Nucleus accumbens (tissue), 56 donors: ENCODE results near the gene FICD.
"Not testable (repeated sequence)": the region's sequence is repeated elsewhere in the genome, so short reads cannot be mapped to it uniquely, and the experiment has no call there.

ENCODE experiments used
- DNase-seq, 56 donors: peaks; one replicate each; lab custom pipeline; 2025; lab: John Stamatoyannopoulos, UW

FICD gene

DNA sequence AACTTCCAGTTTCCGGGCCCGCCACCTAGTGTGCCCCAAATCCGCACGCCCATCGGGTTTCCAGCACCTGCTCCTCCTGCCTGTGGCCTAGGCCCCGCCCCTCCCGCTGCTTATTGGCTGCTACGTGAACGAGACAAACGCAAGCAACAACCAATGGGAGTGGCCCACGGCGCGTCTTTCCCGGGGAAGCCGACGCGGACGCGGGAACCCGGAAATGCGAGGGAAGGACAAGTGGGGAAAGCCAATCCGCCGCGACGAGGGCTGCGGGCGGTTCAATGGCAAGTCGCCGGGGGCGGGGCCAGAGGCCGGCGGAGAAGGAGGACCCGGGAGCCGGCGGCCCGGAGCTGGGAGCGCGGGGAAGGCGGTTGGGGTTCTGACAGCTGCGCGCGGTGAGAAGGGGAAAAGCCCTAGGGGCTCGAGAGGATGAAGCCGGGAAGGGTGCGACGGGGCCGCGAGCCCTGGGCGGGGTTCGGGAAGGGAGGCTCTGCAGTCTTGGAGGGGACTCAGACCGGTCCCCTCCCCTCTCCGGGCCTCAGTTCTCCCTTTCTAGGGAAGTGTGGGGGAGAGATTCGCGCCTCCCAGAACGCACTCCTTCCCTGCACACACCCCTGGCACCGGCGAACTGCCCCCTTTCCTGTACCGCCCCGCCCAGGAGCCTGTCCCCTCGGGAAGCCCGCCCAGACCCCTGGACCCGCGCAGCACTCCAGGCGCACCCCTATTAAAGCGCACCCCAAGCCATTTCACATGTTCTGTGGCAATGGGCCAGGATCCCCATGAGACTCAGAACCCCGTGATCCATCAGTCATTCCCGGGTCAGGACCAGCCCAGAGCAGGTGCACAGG is at the start of gene FICD:
FICD (plus strand) TSS at position 305 of the 842 bp plus-strand sequence. CDS start 1,696 bp downstream, outside the sequence.
- DNase-seq, result peak; percentile 78 to 100 (median 99)

DNA sequence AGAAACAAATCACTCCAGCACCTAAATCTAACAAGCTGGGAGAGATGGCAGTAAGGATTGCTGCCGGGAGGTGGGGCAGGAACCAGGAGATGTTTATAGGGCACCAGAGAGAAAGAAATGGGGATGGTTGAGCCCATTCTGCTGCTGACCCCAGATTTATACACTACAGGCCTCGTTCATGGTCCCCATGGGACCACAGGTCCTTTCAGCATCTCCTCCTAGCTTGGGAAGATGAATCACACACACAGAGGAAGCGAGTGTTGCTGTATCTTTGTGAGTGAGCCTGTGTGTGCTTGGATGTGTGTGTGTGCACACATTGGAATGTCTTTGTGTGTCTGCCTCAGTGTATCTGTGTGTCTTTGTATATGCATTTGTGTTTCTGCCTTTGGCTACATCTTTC is 49.7 kb upstream of the FICD start:
- DNase-seq, result no peak

DNA sequence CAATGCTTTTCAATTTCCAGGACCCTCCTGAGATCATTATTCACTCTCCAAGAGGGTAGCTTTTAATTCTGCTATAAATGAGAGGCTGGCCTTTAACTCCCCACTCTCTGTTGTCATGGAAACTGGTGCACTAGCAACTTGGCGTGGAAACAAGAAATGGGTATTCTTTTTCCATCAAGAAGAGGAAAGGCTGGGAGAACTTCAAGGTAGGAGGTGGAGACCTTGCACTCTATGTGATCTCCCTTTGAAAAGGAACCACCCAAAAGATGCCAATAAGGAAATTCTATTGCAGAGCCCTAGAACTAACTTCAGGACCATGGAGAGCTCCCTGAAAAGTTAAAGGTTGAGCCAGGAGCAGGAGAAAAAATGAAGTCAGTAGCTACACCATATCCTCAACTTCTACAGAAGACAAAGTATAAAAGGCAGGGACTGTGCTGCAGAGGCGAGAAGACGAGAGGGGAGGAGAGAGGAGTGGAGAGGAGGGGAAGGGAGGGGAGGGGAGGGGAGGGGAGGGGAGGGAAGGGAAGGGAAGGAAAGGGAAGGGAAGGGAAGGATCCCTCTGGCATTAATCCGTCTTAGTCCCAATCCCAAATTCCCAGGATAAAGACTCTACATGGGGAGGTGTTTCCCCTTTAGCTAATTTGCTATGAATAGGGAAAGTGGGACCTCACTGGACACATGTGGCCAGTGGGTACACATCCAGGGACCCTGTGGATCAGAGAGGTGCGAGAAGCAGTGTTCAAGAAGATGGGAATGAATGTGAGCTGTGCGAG is 46.7 kb upstream of the FICD start:
- peak in 1 of 56 donors; percentile 12 for DNase-seq

DNA sequence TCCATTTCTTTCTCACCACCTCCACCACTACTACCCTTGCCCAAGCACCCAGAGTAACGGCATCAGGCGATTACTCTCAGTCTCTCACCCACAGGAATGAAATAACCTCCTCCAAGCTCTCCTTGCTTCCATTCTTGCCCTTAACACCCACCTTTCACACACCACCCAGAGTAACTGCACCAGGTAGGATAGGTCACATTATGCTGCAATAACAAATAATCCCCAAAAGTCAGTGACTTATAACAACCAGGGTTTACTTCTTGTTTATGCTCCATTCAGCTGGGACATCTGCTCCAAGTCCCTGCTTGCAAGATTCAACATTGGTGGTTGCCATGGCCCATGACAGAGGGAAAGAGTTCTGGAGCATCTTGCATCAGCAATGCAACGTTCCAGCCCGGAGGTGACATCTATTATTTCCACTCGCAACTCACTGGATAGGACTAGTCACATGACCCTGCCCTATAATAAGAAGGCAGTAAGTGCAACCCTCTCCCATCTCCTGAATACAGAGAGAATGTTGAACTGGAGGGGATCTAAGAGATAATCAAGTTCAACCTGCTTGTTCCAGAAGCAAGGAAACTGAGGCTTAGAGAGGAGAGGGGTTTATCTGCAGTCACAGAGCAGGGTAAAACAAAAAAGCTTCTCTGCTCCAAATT is 41.5 kb upstream of the FICD start:
- DNase-seq, result no peak

DNA sequence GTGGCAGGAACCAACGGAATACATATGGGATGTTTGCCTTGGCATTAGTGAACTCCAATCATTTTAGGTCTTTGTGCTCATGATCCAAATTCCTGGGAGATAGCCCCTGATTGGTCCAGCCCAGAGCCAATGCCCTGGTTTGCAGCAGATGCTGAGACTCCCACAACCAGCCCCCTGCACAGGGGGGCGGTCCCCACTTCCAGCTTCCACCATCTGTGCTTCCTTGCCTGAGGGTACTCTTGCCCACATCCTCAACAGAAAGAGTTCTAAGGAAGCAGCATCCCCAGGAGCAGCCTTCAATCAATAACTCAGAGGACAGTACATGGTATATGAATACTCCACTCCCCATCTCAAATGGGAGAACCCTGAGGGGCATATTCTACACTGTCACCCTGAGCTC is 39.7 kb upstream of the FICD start:
- no peak for DNase-seq

DNA sequence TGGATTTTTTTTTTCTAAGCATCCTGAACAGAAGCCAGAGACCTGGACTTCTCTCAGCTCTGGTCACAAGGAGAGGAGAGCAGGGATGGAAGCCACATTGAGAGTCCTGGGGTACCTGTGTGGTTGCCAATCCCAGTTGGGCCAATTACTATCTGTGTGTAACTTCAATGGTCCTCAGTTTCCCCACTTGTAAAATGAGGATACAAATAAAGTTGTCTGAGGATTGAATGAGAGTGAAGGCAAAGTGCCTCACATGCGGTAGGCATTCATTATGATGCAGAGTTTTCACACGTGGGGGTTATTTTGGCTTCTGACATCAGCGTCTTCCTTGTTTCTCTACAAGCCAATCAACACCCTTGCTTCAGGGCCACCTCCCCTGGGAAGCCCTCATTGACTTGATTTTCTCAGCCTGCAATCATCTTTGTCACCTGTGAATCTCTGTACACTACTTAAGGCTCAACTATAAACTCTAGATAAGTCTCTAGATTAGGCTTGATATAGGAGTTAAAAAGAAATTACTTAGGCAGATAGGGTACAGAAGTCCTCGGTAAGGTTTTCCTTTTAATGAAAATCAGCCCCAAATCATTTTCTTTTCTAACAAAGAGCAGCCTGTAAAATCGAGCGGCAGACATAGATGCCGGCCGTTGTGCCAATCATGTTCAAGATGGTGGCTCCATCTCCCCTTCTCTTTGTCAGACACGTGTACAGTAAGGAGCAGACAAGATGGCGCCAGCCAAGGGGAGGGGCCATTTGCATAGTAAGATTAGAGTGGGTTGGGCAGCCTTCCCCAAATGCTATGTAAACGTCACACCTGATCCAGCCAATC is 37.8 kb upstream of the FICD start:
- no peak for DNase-seq

DNA sequence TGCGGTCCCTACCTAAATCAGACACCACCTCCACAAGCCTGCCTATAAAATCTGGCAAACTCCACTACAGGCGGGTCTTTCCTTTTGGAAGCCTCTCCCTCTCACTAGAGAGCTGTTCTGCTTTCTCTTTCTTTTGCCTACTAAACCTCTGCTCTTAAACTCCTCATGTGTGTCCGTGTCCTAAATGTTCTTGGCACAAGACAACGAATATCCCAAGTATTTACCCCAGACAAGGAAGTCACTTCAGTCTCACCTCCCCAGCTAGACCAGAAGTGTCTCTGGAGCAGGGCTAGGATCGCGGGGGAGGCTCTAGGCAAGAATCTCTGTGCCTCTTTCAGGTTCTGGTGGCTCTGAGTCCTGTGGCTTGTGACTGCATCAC is 37.2 kb upstream of the FICD start:
- DNase-seq, result no peak

DNA sequence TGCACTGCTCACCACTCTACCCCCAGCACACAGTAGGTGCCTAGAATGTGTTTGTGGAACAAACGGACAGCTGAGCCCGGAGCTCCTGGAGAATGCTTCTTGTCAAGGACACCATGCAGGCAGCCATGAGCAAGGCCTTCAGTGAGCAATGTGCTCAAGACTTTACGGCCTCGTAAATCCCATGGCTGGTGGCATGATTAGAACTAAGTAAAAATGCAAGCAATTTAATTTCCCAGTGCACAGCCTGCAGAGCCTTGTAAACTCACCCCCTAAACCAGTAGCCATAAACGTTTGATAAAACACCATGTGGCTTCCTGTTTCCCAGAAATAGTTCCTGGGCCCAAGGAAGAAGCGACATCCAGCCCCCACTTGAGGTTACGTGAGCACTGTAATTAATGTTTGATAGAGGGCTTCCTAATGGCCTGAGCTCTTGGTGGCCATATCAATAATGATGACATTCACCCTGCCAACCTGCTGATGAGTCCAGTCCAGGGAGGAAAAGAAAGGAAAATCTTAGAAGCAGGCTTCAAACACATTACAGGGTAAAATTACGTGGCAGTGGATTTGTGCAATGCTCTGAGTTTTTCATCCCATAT is 36.4 kb upstream of the FICD start:
- no peak for DNase-seq

DNA sequence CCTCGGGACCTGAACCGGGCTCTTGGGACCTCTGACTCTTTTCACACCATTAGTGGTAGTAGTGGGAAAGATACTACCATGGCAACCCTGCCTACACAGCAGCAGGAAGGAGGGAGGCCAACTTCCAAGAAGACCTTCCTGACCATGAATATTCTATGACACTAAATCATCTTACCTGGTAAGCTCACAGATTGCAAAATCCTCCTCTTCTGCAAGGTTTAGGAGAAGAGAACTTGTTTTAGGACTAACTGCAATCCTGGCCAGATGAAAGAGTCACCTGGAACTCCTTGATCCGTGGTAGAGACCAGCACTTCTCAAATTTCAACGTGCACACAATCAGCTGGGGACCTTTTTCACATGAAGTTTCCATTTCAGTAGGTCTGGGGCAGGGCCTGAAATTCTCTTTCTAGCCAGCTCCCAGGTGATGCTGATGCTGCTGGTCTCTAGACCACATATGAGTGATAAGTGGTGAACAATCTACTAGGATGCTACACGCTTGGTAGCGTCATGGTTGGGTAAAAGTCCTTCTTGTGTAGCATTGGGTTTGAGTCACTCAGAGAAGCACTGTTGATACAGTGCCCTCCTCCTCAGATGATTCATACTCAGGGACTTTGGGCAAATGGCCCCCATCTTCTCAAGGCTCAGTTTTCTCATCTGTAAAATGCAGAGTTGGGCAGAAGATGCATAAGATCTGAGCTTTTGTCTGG is 35.6 kb upstream of the FICD start:
- DNase-seq, result no peak

DNA sequence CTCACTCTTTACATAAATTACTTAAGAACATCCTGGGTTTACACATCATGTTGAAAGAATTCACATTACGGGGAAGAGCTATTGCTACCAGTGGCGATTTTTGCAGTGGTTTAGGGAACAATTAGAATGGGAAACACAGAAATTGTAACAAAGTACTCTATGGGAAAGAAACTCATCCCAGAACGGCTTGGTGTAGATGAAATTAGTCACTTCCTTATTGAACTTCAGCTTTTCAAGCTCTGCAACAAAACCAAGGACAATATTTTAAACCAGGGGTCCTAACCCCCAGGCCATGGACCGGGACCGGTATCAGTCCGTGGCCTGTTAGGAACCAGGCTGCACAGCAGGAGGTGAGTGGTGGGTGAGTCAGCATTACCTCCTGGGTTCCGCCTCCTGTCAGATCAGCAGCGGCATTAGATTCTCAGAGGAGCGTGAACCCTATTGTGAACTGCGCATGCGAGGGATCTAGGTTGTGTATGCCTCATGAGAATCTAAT is 32.3 kb upstream of the FICD start:
- peak in 25 of 56 donors; percentile 0 to 63 (median 18) for DNase-seq

DNA sequence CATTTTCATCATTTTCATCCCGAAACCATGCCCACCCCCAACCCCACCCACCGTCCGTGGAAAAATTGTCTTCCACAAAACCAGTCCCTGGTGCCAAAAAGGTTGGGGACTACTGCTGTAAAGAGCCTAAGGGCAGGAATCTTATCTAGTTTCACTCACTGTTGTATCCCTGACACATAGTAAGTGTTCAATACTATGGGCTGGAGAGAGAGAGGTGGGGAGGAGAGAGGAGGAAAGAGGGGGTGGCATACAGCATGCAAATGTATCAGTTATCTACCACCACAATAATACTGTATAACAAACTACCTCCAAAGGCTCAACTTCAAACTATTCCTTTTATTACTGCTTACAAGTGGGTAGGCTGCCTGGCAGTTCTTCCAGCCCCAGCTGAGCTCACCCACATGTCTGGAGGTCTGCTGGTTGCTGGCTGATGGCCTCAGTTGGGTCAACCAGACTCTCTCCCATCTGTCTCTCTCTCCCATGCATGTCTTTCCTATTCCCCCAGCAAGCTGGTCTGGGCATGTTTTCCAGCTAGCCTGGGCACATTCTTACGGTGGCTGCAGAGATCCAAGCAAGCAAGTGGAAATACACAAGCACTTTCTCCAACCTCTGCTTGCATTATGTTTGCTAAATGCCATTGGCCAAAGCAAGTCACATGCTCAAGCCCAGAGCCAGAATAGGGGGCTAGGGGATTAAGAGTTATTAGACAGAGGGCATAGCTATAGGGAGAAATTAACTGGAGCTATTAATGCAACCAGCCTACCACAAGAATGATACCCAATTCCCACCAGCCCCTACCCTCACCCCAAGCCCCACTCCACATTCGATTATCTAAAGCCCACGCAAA is 31.6 kb upstream of the FICD start:
- DNase-seq, result peak in 1 of 56 donors; percentile 21

DNA sequence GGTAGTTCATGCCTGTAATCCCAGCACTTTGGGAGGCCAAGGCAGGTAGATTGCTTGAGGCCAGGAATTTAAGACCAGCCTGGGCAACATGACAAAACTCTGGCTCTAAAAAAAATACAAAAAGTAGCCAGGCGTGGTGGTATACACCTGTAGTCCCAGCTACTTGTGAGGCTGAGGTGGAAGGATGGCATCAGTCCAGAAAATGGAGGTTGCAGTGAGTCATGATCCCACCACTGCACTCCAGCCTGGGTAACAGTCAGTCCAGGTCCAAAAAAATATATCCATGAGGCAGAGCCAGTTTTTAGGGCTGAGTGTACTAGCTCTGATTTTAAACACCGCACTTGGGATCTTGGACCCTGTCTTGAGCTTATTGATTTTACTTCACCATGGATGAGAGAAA is 30.6 kb upstream of the FICD start:
- no peak for DNase-seq

DNA sequence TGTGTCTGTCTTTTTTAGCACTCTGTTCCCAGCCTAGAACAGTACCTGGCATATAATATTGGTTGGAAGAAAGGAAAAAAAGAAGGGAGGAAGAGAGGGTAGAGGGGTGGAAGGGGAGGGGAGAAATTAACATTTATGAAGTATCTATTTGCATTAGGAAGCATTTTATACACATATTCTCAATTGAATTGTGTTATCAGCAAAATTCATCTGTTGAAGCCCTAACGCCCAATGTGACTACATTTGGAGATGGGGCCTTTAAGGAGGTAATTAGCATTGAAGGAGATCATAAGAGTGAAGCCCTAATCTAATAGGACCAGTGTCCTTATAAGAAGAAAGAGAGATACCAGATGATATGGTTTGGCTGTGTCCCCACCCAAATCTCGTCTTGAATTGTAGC is 30.2 kb upstream of the FICD start:
- no peak for DNase-seq

DNA sequence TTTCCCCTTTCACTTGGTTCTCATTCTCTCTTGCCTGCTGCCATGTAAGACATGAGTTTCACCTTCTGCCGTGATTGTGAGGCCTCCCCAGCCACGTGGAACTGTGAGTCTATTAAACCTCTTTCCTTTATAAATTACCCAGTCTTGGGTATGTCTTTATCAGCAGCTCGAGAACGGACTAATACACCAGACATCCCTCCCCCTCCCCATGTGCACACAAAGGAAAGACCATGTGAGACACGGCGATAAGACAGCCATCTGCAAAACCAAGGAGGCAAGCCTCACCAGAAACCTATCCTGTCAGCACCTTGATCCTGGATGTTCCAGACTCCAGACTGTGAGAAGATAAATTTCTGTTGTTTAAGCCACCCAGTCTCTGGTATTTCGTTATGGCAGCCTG is 29.7 kb upstream of the FICD start:
- DNase-seq, result not testable (repeated sequence)

DNA sequence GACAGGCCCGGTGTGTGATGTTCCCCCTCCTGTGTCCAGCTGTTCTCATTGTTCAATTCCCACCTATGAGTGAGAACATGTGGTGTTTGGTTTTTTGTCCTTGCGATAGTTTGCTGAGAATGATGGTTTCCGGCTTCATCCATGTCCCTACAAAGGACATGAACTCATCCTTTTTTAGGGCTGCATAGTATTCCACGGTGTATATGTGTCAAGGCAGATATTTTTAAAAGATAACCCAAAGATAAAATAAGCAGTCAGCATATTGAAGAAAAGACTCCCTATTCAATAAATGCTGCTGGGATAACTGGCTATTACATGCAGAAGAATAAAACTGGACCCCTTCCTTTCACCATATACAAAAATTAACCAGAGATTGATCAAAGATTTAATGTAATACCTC is 28.0 kb upstream of the FICD start:
- DNase-seq, result not testable (repeated sequence)

DNA sequence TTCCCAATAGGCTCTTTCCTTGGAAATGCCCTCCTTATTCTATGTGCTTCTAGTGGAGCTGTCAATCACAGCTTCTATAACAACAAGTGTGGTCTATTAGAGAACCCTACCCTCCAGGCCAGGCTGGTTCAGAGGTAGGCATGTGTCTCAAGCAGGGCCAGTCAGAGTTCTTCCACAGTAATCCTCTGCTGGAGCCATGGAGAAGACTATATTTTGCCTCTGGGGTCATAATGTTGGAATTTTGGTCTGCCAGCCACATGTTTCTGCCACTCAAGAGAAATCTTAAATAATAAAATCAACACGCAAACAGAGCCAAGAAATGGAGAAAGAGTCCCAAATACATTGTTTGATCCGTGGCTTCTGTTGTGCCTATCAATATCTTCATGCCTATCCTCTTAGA is 23.8 kb upstream of the FICD start:
- no peak for DNase-seq

DNA sequence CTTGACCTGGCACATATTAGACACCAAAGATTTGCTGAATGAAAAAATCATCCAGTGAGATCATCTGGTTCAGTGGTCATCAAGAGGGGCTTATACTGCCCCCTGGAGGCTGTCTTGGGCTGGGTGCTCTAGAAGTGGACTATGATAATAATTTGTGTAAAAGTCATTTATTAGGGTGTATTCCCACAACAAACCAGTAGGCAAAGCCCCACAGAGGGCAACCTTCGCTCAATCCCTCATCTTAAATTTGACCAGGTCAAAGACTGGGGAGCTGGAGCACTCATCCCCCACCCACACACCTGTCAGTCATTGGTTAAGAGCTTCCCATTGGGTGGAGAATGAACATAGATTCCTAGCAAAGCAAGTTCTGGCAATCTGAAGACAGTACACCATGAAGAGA is 20.0 kb upstream of the FICD start:
- DNase-seq, result peak in 1 of 56 donors; percentile 2
